Uterus (tissue), 2 donors: Measurements from ENCODE around the gene ADAMTS2.

Experiments used
- POLR2A ChIP-seq, 2 donors: fragments of 450-650 bp; IDR thresholded peaks; one replicate each; pipeline ENCODE4 v1.6.1; 2016; ENCODE audit warnings: antibody characterized with exemption in 2 of 2, mild to moderate bottlenecking in 1 of 2, moderate library complexity in 1 of 2
- TF ChIP-seq, protein P1 (sequence below), 4 experiments: fragments of 200-600 bp in 2 of 4; fragments of 450-650 bp in 2 of 4; sonication (generic) in 2 of 4; IDR thresholded peaks; one replicate each; pipeline ENCODE4 v1.5.1; 2016 to 2019; ENCODE audit warnings: antibody characterized with exemption in 4 of 4, mild to moderate bottlenecking in 2 of 4, moderate library complexity in 1 of 4

DNA sequence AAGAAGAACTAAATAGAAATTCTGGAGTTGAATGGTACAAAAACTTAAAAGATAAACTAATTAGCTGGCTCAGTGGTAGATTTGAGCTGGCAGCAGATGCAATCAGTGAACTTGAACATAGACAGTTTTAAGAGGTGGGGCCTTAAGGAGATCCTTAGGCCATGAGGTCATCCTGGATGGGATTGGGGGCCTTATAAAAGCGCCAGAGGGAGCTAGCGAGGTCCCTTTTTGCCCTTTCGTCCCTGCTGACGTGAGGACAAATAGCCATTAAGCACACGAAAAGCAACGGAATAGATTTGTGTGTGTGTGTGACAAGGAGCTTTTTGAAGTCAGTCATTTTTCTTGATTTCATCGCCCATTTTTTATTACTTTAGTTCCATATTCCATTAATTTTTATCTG is 201.8 kb downstream of the ADAMTS2 start:
- TF ChIP-seq, protein P1, sequence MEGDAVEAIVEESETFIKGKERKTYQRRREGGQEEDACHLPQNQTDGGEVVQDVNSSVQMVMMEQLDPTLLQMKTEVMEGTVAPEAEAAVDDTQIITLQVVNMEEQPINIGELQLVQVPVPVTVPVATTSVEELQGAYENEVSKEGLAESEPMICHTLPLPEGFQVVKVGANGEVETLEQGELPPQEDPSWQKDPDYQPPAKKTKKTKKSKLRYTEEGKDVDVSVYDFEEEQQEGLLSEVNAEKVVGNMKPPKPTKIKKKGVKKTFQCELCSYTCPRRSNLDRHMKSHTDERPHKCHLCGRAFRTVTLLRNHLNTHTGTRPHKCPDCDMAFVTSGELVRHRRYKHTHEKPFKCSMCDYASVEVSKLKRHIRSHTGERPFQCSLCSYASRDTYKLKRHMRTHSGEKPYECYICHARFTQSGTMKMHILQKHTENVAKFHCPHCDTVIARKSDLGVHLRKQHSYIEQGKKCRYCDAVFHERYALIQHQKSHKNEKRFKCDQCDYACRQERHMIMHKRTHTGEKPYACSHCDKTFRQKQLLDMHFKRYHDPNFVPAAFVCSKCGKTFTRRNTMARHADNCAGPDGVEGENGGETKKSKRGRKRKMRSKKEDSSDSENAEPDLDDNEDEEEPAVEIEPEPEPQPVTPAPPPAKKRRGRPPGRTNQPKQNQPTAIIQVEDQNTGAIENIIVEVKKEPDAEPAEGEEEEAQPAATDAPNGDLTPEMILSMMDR (IDR thresholded peaks at IDR 0.05): peak in 1 of 4 experiments; percentile 8
- TF ChIP-seq POLR2A (IDR thresholded peaks at IDR 0.05): no peak
